CD4-positive, CD25-positive, alpha-beta regulatory T cell (primary cell): Measurements from ENCODE around the gene KLHDC3. TPM values are rescaled to one million over a fixed set of nuclear protein-coding genes. Genes with fewer than 3 reads are reported as not detected.
A peak's percentile ranks its signal among the peaks of the same experiment; 100 is the strongest.

Experiments
- ATAC-seq, 2 donors: fragments of 150-1000 bp; cut with Tn5 transposase; one replicate each; pipeline ENCODE4 v1.10.0; 2021; ENCODE audit warnings: low read depth in 2 of 2, moderate number of reproducible peaks in 2 of 2, moderate library complexity in 1 of 2
- DNase-seq, 3 donors: peaks; one replicate each; pipeline versions ENCODE4 v3.0.0 to v3.0.0-alpha.2; 2012 to 2022; ENCODE audit warnings: mixed read lengths in 1 of 3
- H3K27ac ChIP-seq: one replicate; pipeline ENCODE4 v1.7.0; 2013; ENCODE audit warnings: mild to moderate bottlenecking, low read length; ENCODE audit not compliant: insufficient read depth, poor library complexity, severe bottlenecking
- H3K27me3 ChIP-seq: one replicate; pipeline ENCODE4 v1.7.0; 2013; ENCODE audit warnings: low read length; ENCODE audit not compliant: control insufficient read depth, insufficient read depth
- H3K36me3 ChIP-seq: one replicate; pipeline ENCODE4 v1.7.0; 2013; ENCODE audit warnings: mild to moderate bottlenecking, low read length, moderate library complexity; ENCODE audit not compliant: control insufficient read depth, insufficient read depth
- H3K4me1 ChIP-seq: 2 replicates; pipeline ENCODE4 v1.7.0; 2013; ENCODE audit warnings: mild to moderate bottlenecking, low read length; ENCODE audit not compliant: insufficient read depth, control insufficient read depth, poor library complexity, severe bottlenecking
- H3K4me3 ChIP-seq: one replicate; pipeline ENCODE4 v1.7.0; 2013; ENCODE audit warnings: low read depth, mild to moderate bottlenecking, low read length, moderate library complexity
- H3K9me3 ChIP-seq, 2 experiments: 1 replicate in 1 of 2; 2 replicates in 1 of 2; pipeline ENCODE4 v1.7.0; 2013; ENCODE audit warnings: low read length in 2 of 2, mild to moderate bottlenecking in 1 of 2, moderate library complexity in 1 of 2; ENCODE audit not compliant: control insufficient read depth in 2 of 2
- H3K27ac Mint-ChIP-seq, 3 donors: one replicate each; pipeline ENCODE4 v1.8.0; 2020 to 2022; ENCODE audit warnings: mild to moderate bottlenecking in 3 of 3, mixed read lengths in 3 of 3, moderate library complexity in 2 of 3
- H3K27me3 Mint-ChIP-seq: one replicate; pipeline ENCODE4 v1.8.0; 2022; ENCODE audit warnings: mild to moderate bottlenecking, mixed read lengths
- H3K36me3 Mint-ChIP-seq: one replicate; pipeline ENCODE4 v1.8.0; 2020; ENCODE audit warnings: mixed read lengths
- H3K4me1 Mint-ChIP-seq, 4 donors: one replicate each; pipeline ENCODE4 v1.8.0; 2020 to 2022; ENCODE audit warnings: mixed read lengths in 4 of 4, mild to moderate bottlenecking in 1 of 4
- H3K4me3 Mint-ChIP-seq, 4 donors: one replicate each; pipeline ENCODE4 v1.8.0; 2020 to 2022; ENCODE audit warnings: mild to moderate bottlenecking in 4 of 4, mixed read lengths in 4 of 4, moderate library complexity in 3 of 4
- H3K9me3 Mint-ChIP-seq, 7 donors: one replicate each; pipeline ENCODE4 v1.8.0; 2020 to 2022; ENCODE audit warnings: mixed read lengths in 7 of 7, mild to moderate bottlenecking in 3 of 7, moderate library complexity in 2 of 7
- polyA plus RNA-seq, 4 donors: library from polyadenylated mRNA; unstranded; fragments of 300-500 nt; fragmentation: Illumina TruSeq; gene quantifications; one replicate each; pipeline ENCODE4 v1.2.3, GENCODE V29; 2021
- total RNA-seq: library from RNA; stranded (reverse); gene quantifications from one replicate; pipeline ENCODE4 v1.2.3, GENCODE V29; 2022

The KLHDC3 gene, protein sequence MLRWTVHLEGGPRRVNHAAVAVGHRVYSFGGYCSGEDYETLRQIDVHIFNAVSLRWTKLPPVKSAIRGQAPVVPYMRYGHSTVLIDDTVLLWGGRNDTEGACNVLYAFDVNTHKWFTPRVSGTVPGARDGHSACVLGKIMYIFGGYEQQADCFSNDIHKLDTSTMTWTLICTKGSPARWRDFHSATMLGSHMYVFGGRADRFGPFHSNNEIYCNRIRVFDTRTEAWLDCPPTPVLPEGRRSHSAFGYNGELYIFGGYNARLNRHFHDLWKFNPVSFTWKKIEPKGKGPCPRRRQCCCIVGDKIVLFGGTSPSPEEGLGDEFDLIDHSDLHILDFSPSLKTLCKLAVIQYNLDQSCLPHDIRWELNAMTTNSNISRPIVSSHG
- total RNA-seq (38.6 TPM), polyA plus RNA-seq (100 to 1,000 TPM; 119 to 130 (median 126) TPM)

DNA sequence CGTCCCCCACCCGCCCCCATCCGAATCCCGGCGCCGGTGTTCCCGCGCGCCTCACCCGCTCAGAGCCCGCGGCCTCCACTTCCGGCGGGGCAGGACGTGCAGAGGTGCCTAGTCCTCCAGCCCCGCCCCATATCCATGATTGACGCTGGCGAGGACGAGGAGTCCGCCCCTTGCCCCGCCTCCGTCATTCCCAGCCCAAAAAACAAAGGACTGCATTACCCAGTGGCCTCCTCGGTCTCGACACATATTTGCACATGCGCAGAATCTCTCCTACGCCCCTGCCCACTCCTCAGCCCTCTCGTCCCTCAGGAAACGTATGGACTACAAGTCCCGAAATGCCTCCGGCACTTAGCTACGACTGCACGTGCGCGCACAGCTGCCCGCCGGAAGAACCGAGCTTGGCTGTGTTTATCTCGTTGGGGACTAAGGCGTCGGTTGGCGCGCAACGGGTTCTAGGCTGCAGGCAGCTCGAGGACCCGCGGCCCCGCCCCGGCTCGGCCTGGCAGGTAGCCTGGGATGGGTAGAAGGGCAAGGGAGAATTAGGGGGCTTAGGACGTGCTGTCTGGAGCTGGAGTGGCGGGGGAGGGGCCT, at the start of gene KLHDC3, which contains the start of gene MEA1:
KLHDC3 (plus strand) TSS at position 407 of the 591 bp plus-strand sequence. CDS start 2,944 bp downstream, outside the sequence.
MEA1 (minus strand) TSS at position 104 of the 591 bp plus-strand sequence. CDS start 133 bp downstream, outside the sequence.
- H3K4me3 ChIP-seq: peak within 1 kb of the TSS; percentile 87
- H3K27ac ChIP-seq: peak within 1 kb of the TSS; percentile 79
- no peaks in the 10 kb centered on the region for H3K27me3 ChIP-seq
- peaks cover 42% of the 10 kb centered on the region for H3K4me1 ChIP-seq
- DNase-seq (peak; percentile 98 to 100 (median 99)), ATAC-seq (peak; percentile 93 to 95)
- Mint-ChIP-seq H3K27ac (peak within 1 kb of the TSS; percentile 96 to 97 (median 97)), H3K27me3 (no peaks in the 10 kb centered on the region), H3K4me1 (peaks cover 0 to 83% (median 39%) of the 10 kb centered on the region in 4 donors), H3K4me3 (peak within 1 kb of the TSS; percentile 89 to 98 (median 94)), H3K9me3 (peaks cover 0 to 1% (median 0%) of the 10 kb centered on the region in 7 donors), H3K36me3 (peaks cover 15% of the 10 kb centered on the region)
- H3K36me3 ChIP-seq: peaks cover 45% of the 10 kb centered on the region
- no peaks in the 10 kb centered on the region for H3K9me3 ChIP-seq

DNA sequence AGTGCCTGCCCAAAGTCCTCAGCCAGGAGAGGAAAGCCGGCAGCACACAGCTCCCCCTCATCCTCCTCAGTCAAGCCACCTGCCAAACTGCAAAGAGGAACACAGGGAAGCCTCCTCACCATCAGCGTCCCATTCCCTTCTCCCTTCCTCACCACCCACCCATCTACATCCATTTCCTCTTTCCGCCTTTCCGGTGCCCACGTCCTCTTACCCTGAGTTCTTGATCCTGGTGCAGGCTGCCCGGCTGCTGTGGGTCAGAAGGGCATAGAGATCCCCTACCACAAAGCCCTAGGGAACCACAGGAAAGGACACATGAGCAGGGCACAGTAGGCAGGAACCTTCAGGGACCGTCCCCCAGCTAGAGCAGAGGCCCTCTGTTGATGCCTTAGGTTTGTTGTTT, 47.5 kb upstream of the KLHDC3 start:
- H3K36me3 Mint-ChIP-seq: no peaks in the 10 kb centered on the region
- peaks cover 12% of the 10 kb centered on the region for H3K36me3 ChIP-seq
- H3K9me3 ChIP-seq: no peaks in the 10 kb centered on the region
- no peak overlapping the region for H3K4me3 ChIP-seq
- no peak for ATAC-seq
- H3K27me3 Mint-ChIP-seq: no peaks in the 10 kb centered on the region
- H3K27ac ChIP-seq: no peak overlapping the region
- peaks cover 0 to 9% (median 3%) of the 10 kb centered on the region in 4 donors for H3K4me1 Mint-ChIP-seq
- H3K27me3 ChIP-seq: no peaks in the 10 kb centered on the region
- no peak overlapping the region for H3K4me3 Mint-ChIP-seq
- H3K4me1 ChIP-seq: no peaks in the 10 kb centered on the region
- H3K27ac Mint-ChIP-seq: no peak overlapping the region
- H3K9me3 Mint-ChIP-seq: no peaks in the 10 kb centered on the region
- no peak for DNase-seq

DNA sequence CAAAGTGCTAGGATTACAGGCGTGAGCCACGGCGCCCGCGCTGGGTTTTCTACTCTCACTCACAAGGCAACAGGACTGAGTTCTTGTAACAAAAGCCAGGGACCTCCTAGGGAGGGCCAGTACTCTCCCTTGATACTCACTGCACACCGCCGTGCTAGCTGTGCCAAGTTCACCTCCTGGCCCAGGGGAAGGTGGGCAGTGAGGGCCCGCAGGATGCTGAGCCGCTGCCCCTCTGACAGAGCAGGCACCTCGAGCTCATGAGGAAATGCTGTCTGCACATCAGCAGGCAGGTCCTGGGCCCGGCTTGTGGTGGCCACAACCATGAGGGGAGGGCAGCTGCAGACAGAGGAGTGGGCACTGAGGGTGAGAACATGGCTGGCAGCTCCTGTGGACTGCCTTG, 46.8 kb upstream of the KLHDC3 start:
- Histone ChIP-seq H3K36me3 (peaks cover 12% of the 10 kb centered on the region), H3K27ac (no peak overlapping the region), H3K9me3 (no peaks in the 10 kb centered on the region), H3K4me3 (no peak overlapping the region), H3K27me3 (no peaks in the 10 kb centered on the region), H3K4me1 (no peaks in the 10 kb centered on the region)
- H3K36me3 Mint-ChIP-seq: no peaks in the 10 kb centered on the region
- H3K9me3 Mint-ChIP-seq: no peaks in the 10 kb centered on the region
- no peaks in the 10 kb centered on the region for H3K27me3 Mint-ChIP-seq
- H3K4me3 Mint-ChIP-seq: no peak overlapping the region
- DNase-seq: no peak
- H3K27ac Mint-ChIP-seq: no peak overlapping the region
- H3K4me1 Mint-ChIP-seq: peaks cover 0 to 7% (median 3%) of the 10 kb centered on the region in 4 donors
- ATAC-seq: no peak

DNA sequence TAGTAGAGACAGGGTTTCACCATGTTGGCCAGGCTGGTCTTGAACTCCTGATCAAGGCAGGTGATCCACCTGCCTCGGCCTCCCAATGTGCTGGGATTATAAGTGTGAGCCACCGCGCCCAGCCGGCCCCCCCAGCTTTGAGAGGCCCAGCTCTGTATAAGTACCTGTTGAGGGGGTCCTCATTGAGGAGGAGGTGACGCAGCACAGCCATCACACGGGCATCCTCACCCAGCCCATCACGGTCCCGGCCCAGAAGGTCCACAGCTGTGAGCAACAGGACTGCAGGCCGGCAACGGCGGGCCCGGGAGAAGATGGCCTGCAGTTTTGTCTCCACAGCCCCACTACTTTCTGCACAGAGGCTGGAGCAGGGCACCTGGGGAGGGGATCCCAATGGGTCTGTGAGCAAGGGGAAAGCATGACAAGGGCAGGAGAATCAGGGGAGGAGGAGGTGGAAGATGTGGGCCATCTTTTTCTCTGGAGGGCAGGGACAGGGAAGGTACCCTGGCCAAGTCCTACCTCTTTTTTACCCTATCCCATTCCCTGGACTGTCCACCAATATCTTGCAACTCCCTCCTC, 45.8 kb upstream of the KLHDC3 start:
- no peak overlapping the region for H3K27ac Mint-ChIP-seq
- Histone ChIP-seq H3K9me3 (no peaks in the 10 kb centered on the region), H3K4me3 (no peak overlapping the region), H3K27me3 (no peaks in the 10 kb centered on the region), H3K4me1 (no peaks in the 10 kb centered on the region), H3K27ac (no peak overlapping the region), H3K36me3 (peaks cover 12% of the 10 kb centered on the region)
- ATAC-seq (no peak), DNase-seq (no peak)
- H3K4me1 Mint-ChIP-seq: peaks cover 0 to 7% (median 3%) of the 10 kb centered on the region in 4 donors
- H3K9me3 Mint-ChIP-seq: no peaks in the 10 kb centered on the region
- no peaks in the 10 kb centered on the region for H3K27me3 Mint-ChIP-seq
- no peak overlapping the region for H3K4me3 Mint-ChIP-seq
- no peaks in the 10 kb centered on the region for H3K36me3 Mint-ChIP-seq

DNA sequence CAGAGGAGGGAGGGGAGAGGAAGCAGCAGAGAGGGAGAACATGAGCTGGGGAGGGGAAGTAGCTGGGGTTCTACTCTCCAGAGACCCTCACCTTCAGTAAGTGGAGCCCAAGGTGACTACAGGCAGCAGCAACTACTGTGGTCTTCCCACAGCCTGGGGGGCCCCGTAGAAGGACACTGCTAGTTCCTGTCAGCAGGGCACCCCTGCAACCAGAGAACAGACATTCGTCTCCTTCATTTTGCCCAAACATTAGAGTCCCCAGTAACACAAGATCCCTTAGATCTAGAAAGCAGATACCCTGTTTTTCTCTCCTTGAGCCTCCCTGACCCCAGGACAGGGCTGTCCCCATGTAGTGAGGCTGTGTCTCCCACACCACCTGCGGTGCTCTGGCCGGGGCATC, 45.3 kb upstream of the KLHDC3 start:
- Histone ChIP-seq H3K27me3 (no peaks in the 10 kb centered on the region), H3K27ac (no peak overlapping the region), H3K36me3 (peaks cover 10% of the 10 kb centered on the region), H3K4me3 (no peak overlapping the region), H3K4me1 (no peaks in the 10 kb centered on the region), H3K9me3 (no peaks in the 10 kb centered on the region)
- Mint-ChIP-seq H3K27ac (no peak overlapping the region), H3K4me3 (no peak overlapping the region), H3K36me3 (peaks cover 2% of the 10 kb centered on the region), H3K4me1 (peaks cover 0 to 7% (median 5%) of the 10 kb centered on the region in 4 donors), H3K27me3 (no peaks in the 10 kb centered on the region), H3K9me3 (no peaks in the 10 kb centered on the region)
- ATAC-seq (no peak), DNase-seq (no peak)

DNA sequence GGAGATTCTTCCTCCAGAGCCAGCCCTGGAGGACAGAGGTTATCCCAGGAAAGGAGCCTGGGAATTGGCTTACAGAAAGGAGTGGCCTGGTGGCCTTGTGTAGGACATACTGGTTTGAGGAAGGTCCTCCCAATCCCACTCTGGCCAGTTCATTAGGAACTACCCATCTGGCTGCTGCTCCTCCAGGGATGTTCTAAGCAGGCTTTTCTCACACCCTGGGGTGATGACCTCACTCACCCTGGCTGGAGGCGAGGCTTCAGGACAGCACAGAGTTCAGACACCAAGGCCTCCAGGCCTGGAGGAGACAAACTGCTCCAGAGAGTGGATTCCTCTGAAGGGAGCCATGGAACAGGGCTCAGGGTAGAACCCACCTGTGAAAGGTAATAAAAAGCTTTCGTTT, 44.6 kb upstream of the KLHDC3 start:
- Mint-ChIP-seq H3K36me3 (peaks cover 5% of the 10 kb centered on the region), H3K4me3 (no peak overlapping the region), H3K27me3 (no peaks in the 10 kb centered on the region), H3K4me1 (peaks cover 0 to 10% (median 6%) of the 10 kb centered on the region in 4 donors), H3K27ac (no peak overlapping the region), H3K9me3 (no peaks in the 10 kb centered on the region)
- no peak for DNase-seq
- Histone ChIP-seq H3K36me3 (peaks cover 13% of the 10 kb centered on the region), H3K4me3 (no peak overlapping the region), H3K27ac (no peak overlapping the region), H3K27me3 (no peaks in the 10 kb centered on the region), H3K9me3 (no peaks in the 10 kb centered on the region), H3K4me1 (no peaks in the 10 kb centered on the region)
- ATAC-seq: no peak

DNA sequence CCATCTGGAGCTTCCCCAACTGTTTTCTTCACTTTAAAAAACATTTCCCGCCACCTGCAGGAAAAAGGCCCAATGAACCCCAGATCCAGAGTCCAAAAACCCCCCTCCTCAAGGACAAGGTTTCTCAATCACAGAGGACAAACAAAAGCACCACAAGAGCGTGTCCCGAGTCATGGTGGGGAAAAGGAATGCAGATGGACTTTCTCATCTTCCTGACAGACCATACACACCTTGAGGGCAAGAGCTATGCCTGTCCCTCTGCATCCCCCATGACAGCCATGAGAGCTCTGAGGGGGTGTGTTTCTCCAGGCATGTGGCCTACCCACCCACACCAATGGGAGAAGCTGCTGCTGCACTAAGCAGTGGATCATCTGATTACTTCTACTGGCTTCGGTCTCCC, 44.1 kb upstream of the KLHDC3 start:
- DNase-seq (no peak), ATAC-seq (no peak)
- Histone ChIP-seq H3K4me3 (no peak overlapping the region), H3K36me3 (peaks cover 13% of the 10 kb centered on the region), H3K27ac (no peak overlapping the region), H3K9me3 (no peaks in the 10 kb centered on the region), H3K4me1 (no peaks in the 10 kb centered on the region), H3K27me3 (no peaks in the 10 kb centered on the region)
- Mint-ChIP-seq H3K9me3 (no peaks in the 10 kb centered on the region), H3K27me3 (no peaks in the 10 kb centered on the region), H3K27ac (no peak overlapping the region), H3K4me1 (peaks cover 2 to 13% (median 6%) of the 10 kb centered on the region in 4 donors), H3K4me3 (no peak overlapping the region), H3K36me3 (peaks cover 5% of the 10 kb centered on the region)
